ENCODE measurements around the gene HEATR1. TPM values are rescaled to one million over a fixed set of nuclear protein-coding genes. Genes with fewer than 3 reads are reported as not detected.
A peak's percentile ranks its signal among the peaks of the same experiment; 100 is the strongest.

The HEATR1 gene, protein sequence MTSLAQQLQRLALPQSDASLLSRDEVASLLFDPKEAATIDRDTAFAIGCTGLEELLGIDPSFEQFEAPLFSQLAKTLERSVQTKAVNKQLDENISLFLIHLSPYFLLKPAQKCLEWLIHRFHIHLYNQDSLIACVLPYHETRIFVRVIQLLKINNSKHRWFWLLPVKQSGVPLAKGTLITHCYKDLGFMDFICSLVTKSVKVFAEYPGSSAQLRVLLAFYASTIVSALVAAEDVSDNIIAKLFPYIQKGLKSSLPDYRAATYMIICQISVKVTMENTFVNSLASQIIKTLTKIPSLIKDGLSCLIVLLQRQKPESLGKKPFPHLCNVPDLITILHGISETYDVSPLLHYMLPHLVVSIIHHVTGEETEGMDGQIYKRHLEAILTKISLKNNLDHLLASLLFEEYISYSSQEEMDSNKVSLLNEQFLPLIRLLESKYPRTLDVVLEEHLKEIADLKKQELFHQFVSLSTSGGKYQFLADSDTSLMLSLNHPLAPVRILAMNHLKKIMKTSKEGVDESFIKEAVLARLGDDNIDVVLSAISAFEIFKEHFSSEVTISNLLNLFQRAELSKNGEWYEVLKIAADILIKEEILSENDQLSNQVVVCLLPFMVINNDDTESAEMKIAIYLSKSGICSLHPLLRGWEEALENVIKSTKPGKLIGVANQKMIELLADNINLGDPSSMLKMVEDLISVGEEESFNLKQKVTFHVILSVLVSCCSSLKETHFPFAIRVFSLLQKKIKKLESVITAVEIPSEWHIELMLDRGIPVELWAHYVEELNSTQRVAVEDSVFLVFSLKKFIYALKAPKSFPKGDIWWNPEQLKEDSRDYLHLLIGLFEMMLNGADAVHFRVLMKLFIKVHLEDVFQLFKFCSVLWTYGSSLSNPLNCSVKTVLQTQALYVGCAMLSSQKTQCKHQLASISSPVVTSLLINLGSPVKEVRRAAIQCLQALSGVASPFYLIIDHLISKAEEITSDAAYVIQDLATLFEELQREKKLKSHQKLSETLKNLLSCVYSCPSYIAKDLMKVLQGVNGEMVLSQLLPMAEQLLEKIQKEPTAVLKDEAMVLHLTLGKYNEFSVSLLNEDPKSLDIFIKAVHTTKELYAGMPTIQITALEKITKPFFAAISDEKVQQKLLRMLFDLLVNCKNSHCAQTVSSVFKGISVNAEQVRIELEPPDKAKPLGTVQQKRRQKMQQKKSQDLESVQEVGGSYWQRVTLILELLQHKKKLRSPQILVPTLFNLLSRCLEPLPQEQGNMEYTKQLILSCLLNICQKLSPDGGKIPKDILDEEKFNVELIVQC (N-terminal part only)
- total RNA-seq = 10 to 100 TPM; 14.1 to 40.7 TPM

DNA sequence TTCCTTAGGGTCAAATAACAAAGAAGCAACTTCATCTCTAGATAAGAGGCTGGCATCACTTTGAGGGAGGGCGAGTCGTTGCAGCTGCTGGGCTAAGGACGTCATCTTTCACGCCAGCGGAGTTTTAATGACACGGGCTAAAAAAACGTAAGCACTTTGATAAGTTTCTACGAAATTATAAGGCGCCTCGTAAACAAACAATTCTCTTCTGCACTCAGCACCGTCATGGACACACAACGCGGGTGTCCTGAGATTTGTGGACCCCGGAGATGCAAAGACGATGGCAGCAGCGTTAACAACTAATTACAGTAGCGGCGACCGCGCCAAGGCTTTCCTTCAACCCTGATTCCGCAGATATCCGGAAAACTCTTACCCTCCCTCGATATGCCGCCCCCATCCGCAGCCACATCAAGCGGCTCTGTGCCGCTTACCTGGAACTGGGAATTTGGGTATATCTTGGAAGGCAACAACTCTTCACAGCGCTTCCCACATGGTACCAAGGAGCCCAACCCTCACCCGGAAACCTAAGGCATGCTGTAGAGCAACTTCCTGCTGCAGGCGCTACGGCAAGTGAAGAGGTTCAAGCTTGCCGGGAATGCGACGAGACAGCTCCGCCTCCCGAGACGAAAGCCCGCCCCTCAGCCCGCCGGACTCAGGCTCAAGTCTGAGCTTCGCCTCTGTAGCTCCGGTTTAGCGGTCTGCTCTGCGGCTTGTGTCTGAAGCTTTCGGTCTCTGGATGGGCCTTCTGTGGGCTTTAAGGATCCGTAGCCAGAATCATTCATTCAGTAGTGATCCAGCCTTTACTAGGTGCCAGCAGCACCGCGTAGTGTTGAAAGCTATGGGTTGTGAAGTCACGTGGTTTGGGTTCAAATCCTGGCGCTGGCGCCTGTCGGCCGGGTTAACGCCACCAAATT lies at the start of gene HEATR1:
Gene HEATR1, minus strand, starts transcription at position 526 of the 914 bp plus-strand sequence. Its CDS starts 421 bp downstream, at position 105.
- no peaks in the 10 kb centered on the region for H3K27me3 ChIP-seq (replicated peaks; ENCODE audit: insufficient read depth)
- TF ChIP-seq, protein P1, sequence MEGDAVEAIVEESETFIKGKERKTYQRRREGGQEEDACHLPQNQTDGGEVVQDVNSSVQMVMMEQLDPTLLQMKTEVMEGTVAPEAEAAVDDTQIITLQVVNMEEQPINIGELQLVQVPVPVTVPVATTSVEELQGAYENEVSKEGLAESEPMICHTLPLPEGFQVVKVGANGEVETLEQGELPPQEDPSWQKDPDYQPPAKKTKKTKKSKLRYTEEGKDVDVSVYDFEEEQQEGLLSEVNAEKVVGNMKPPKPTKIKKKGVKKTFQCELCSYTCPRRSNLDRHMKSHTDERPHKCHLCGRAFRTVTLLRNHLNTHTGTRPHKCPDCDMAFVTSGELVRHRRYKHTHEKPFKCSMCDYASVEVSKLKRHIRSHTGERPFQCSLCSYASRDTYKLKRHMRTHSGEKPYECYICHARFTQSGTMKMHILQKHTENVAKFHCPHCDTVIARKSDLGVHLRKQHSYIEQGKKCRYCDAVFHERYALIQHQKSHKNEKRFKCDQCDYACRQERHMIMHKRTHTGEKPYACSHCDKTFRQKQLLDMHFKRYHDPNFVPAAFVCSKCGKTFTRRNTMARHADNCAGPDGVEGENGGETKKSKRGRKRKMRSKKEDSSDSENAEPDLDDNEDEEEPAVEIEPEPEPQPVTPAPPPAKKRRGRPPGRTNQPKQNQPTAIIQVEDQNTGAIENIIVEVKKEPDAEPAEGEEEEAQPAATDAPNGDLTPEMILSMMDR (IDR thresholded peaks at IDR 0.05) = peak in 1 of 4 experiments; percentile 19
- TF ChIP-seq POLR2AphosphoS5 (IDR thresholded peaks at IDR 0.05) (peak; percentile 99), POLR2A (IDR thresholded peaks at IDR 0.05) (no peak)
- H3K36me3 ChIP-seq = no peaks in the 10 kb centered on the region
- peak within 1 kb of the TSS; percentile 68 for H3K4me3 ChIP-seq
- H3K9me3 ChIP-seq = no peaks in the 10 kb centered on the region
- intact Hi-C loops (cut with DNase I) = loop anchor here (10.0 kb wide), 2 partner anchors 261 to 961 kb away; no protein-coding TSS in a partner anchor
- under 1% methylated on average over 44 of the region's 54 CpGs for WGBS
- peak within 1 kb of the TSS; percentile 62 to 66 for H3K27ac ChIP-seq
- H3K4me1 ChIP-seq (replicated peaks) = no peaks in the 10 kb centered on the region
- DNase-seq (ENCODE audit: low spot score) = peak; percentile 91

DNA sequence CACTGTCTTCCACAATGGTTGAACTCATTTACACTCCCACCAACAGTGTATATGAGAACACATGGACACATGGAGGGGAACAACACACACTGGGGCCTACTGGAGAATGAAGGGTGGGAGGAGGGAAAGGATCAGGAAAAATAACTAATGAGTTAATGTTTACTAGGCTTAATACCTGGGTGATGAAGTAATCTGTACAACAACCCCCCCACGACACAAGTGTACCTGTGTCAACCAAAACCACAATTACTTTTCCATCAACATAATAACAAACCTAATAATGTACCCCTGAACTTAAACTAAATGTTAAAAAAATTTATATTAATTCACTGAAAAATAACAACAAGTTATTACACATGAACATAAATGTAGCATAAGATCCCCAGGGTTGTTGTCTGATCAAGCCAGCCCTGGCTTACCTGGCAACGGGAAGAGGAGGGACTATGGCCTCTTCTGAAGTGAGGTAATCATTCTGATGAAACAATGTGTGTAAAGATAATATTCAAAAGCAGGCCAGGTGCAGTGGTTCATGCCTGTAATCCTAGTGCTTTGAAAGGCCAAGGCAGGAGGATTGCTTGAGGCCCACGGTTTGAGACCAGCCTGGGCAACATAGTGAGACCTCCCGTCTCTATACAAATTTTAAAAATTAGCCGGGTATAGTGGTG lies 40.8 kb upstream of the HEATR1 start:
- Histone ChIP-seq H3K4me1 (replicated peaks) (no peaks in the 10 kb centered on the region), H3K4me3 (no peak overlapping the region), H3K27ac (no peak overlapping the region), H3K27me3 (replicated peaks; ENCODE audit: insufficient read depth) (no peaks in the 10 kb centered on the region), H3K36me3 (no peaks in the 10 kb centered on the region), H3K9me3 (no peaks in the 10 kb centered on the region)
- intact Hi-C loops (cut with DNase I) = no loop called here
- TF ChIP-seq POLR2AphosphoS5 (IDR thresholded peaks at IDR 0.05) (no peak), POLR2A (IDR thresholded peaks at IDR 0.05) (no peak)
- TF ChIP-seq, protein P1 (IDR thresholded peaks at IDR 0.05) = no peak
- DNase-seq (ENCODE audit: low spot score) = no peak
- 83% methylated on average over 5 of the region's 5 CpGs for WGBS

DNA sequence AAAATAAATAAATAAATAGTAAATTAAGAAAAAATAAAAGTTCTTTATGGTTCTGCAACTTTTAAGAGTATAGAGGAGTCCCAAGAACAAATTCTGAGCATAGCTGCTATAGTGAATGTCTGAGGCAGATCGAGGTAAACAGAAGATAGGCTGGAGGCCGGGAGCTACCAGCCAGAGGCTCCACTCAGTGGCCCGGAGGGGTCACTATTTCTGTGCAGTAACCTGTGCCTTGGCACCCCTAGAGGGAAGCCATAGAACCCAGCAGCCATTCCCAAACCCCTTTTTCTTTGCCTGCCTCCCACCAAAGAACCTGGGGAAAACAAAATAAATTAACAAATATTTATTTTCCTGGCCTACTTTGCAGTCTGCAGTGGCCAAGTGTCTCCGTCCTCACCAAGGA lies 38.4 kb upstream of the HEATR1 start:
- DNase-seq (ENCODE audit: low spot score) = no peak
- H3K27me3 ChIP-seq (replicated peaks; ENCODE audit: insufficient read depth) = no peaks in the 10 kb centered on the region
- TF ChIP-seq, protein P1 (IDR thresholded peaks at IDR 0.05) = no peak
- TF ChIP-seq POLR2AphosphoS5 (IDR thresholded peaks at IDR 0.05) (no peak), POLR2A (IDR thresholded peaks at IDR 0.05) (no peak)
- intact Hi-C loops (cut with DNase I) = no loop called here
- no peaks in the 10 kb centered on the region for H3K4me1 ChIP-seq (replicated peaks)
- H3K4me3 ChIP-seq = no peak overlapping the region
- no peaks in the 10 kb centered on the region for H3K36me3 ChIP-seq
- H3K9me3 ChIP-seq = no peaks in the 10 kb centered on the region
- 86% methylated on average over 4 of the region's 4 CpGs for WGBS
- no peak overlapping the region for H3K27ac ChIP-seq
